GM12865 (cell line): ENCODE results near the gene ADGRB3.

Source experiments
- DNase-seq: peaks from one replicate; pipeline ENCODE4 v3.0.0; 2010; ENCODE audit warnings: low read depth
- H3K4me3 ChIP-seq: 2 replicates; pipeline ENCODE4 v1.5.1; 2011; ENCODE audit warnings: mild to moderate bottlenecking, low read depth, low read length, control low read depth
- CTCF ChIP-seq: IDR thresholded peaks from 2 replicates; pipeline ENCODE4 v1.5.1; 2011; ENCODE audit warnings: low read length, control low read depth, low read depth, inconsistent platforms; ENCODE audit not compliant: insufficient read depth; ENCODE audit errors: missing control alignments

Gene ADGRB3

DNA sequence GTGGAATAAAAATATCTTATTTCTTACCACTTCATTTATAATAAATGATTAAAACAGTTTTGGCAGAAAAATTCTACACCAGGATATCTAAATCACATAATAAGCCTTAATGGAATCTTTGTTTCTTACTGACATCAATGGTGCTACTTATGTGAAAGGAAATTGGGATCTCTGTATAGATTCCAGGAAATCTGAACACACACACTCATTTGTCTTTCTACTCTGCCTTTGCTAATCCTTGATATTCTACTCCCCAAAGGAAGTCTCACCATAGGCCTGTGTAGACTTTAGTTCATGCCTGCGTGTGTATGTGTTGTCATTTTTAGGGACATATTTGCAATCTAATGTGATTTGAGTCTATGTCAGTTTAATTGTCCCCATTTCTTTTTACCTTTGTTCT, 7.9 kb downstream of the ADGRB3 start:
- TF ChIP-seq CTCF = no peak
- no peak for DNase-seq
- H3K4me3 ChIP-seq = no peak overlapping the region

DNA sequence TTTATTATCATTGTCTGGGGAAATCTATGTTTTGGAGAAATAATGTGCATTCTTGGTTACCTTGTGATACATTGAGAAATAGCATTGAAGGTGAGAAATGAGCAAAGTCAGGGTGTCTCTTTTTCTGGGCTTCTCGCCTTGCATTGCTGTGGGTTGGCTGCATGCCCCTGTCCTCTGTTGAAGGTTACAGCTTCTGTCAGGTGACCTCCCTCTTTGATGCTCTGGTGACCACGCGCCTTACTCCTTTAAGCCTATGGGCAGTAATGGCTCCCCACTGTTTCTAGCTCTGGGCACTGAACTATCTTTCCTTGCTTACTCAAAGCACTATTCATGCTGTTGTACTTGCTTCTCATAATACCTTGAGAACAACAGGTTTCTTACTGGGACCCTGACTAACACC, 14.6 kb downstream of the ADGRB3 start:
- DNase-seq = no peak
- no peak overlapping the region for H3K4me3 ChIP-seq
- no peak for TF ChIP-seq CTCF

- DNase-seq = no peak
- no peak overlapping the region for H3K4me3 ChIP-seq
- TF ChIP-seq CTCF = no peak
Measured at GRCh38 chr6:68650142-68650541, 15.1 kb downstream of the ADGRB3 start.

DNA sequence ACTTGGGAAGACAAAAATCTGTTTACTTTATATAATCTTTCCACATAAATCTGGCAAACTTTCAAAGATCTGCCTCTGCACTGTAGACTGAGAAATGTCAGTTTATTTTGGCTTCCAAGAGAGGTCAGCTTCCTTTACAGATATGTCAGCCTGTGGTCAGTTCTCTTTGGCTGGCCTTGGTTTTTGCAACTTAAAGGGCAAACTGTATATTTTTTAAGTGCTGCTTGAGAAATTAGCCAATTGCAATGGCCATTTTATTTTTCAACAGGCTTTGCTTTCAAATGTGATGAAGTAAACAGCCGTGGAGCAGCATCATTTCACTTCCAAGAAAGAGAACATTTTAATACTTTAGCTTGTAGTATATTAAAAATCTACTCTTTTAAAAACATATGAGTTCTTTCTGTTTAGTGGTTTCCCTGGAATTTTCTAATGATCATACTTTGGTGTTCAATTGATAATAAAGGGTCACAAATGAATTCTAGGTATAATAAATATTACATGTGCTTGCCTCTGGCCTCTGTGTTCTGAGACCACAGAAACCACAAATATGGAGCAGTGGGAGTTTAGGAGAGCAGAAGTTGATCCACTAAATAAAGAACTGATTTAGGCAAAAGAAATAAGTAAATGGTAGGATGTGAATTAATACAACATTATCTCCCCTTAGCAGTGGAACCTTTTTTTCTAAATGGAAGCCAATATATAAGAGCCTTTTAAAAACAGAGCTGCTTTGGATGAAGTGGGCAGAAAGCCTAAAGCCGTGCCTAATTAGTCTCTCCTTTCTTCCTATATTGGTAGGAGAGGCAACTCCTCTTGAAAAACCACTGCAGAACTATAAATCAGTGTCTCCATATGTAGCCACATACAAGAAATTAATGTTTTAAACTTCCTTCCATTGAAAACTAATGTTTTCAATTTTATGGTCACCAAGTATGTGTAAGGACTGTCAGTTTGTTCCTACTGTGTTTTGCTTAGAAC, 16.2 kb downstream of the ADGRB3 start:
- DNase-seq = no peak
- no peak for TF ChIP-seq CTCF
- no peak overlapping the region for H3K4me3 ChIP-seq

GRCh38 chr6:68652117-68652536, 17.0 kb downstream of the ADGRB3 start:
- TF ChIP-seq CTCF = no peak
- DNase-seq = no peak

DNA sequence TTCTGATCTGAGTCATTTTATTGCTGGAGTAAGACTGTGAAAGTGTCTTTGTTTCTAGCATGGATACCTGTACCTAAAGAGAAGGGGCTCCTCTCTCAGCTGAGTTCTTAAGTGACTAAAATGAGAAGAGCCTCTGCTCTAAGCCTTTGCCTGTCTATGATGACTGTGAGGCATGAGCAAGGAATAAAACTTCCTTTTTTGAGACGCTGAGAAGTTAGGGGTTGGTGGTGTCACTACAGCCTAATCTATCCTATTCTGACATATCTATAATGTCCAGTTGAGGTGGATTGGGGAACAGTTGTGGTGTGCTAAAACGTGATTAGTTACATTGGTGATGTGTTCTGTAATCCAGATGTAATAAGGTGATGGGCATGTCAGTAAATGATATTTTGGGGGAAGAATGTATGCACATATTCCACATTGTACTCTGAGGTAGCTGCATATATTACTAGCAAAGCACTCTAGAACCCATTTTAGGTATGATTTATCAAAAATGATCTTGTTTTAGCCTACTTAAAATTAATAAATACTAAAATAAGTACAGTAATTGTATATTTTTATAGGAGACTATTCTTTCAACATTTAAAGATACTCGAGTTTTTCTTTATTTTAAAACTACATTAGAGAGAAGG, 18.1 kb downstream of the ADGRB3 start:
- H3K4me3 ChIP-seq = no peak overlapping the region
- no peak for TF ChIP-seq CTCF
- no peak for DNase-seq

More at GRCh38 chr6:68652117-68652536, 17.0 kb downstream of the ADGRB3 start:
- no peak overlapping the region for H3K4me3 ChIP-seq
